ENCODE results near the gene ITGB4. TPM values are rescaled to one million over a fixed set of nuclear protein-coding genes. Genes with fewer than 3 reads are reported as not detected.

The ITGB4 gene
- polyA plus RNA-seq, 1 of the 3 experiments (the other 2 are of a cell fraction), result 7.0 TPM

DNA sequence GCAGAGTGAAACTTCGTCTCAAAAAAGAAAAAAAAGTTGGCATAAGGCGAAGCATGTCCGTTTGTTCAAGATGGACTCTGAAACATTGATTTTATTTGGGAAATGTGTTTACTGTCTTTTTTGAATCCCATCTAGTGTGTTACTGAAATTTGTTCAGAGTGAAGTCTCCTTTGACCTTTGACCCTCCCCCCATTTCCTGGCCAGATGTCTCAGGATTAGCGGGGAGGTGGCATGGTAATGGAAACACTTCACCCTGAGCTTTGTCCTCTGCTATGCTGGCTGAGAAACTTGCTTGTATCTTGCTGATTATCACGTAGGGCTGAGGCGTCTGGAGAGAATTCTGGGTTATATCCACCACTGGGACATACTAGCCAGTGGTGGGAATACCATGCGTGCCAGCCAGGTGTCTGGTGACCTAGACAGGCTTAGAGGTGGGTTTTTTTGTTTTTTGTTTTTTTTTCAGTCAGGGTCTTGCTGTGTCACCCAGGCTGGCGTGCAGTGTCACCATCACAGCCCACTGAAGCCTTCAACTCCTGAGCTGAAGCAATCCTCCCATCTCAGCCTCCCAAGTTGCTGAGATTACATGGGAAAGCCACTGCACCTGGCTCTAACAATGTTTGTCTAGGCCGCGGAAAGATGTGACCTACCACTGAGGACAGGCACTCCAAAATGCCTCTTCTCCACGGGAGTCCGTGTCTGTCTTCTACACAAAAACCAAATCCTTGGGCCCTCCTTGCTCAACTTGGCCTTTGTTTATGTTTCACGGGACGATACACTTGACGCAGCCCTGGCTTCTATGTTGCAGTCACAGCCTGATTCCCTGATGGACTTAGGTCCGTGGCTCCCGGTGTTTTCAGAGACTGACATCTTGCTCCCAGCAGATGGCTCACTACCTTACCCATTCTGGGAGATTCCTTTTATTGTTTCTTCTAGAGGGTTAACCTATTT lies 50.3 kb downstream of the ITGB4 start:
- no peak overlapping the region for H3K9ac ChIP-seq
- DNase-seq, result no peak
- ChIA-PET POLR2A (interaction anchor here (0.8 to 7.6 kb wide), 4 partner anchors 8 to 72 kb away, joined by 3 to 161 read pairs (median 42); partner anchors contain the start of gene GALK1), CTCF (interaction anchor here (1.2 to 11.7 kb wide), 7 partner anchors 8 to 97 kb away, joined by 3 to 111 read pairs (median 19); partner anchors contain the start of gene GALK1)
- H3F3A ChIP-seq (replicated peaks; ENCODE audit: insufficient read depth), result peaks cover 22% of the 10 kb centered on the region
- H3K4me1 ChIP-seq (ENCODE audit: control insufficient read depth in 1 of 2, insufficient read depth in 2 of 2, low read depth in 1 of 2, low read length in 1 of 2), result peaks cover 0 to 9% of the 10 kb centered on the region in 2 experiments; a peak in 2 of 4 replicates
- H3K79me2 ChIP-seq (ENCODE audit: insufficient read depth), result peaks cover 3% of the 10 kb centered on the region; the same call in 1 of the 2 replicates
- TF ChIP-seq IRF3 (IDR thresholded peaks at IDR 0.05; ENCODE audit: low read depth, low read length) (no peak), RAD21 (IDR thresholded peaks at IDR 0.05; ENCODE audit: low read length) (peak; percentile 33; the same call in 1 of the 2 replicates), CTCF (IDR thresholded peaks at IDR 0.05) (peak; percentile 32), MEF2A (IDR thresholded peaks at IDR 0.05; ENCODE audit: borderline replicate concordance, low read depth) (no peak), SMC3 (IDR thresholded peaks at IDR 0.05; ENCODE audit: low read depth, low read length) (peak; percentile 25; the same call in 1 of the 2 replicates), FOSL2 (IDR thresholded peaks at IDR 0.05; ENCODE audit: borderline replicate concordance, low read depth) (no peak), NFIC (IDR thresholded peaks at IDR 0.05; ENCODE audit: borderline replicate concordance) (no peak), GATA2 (CRISPR knock-in tag; IDR thresholded peaks at IDR 0.05) (no peak), GABPA (IDR thresholded peaks at IDR 0.05; ENCODE audit: low read depth) (no peak), ELF1 (IDR thresholded peaks at IDR 0.05) (no peak), USF1 (IDR thresholded peaks at IDR 0.05; ENCODE audit: borderline replicate concordance, low read depth) (no peak), TCF12 (IDR thresholded peaks at IDR 0.05) (no peak), EZH2phosphoT487 (IDR thresholded peaks at IDR 0.05; ENCODE audit: borderline replicate concordance, low read depth) (no peak), RFX5 (IDR thresholded peaks at IDR 0.05; ENCODE audit: low read length) (no peak)
- TF ChIP-seq, protein P1, sequence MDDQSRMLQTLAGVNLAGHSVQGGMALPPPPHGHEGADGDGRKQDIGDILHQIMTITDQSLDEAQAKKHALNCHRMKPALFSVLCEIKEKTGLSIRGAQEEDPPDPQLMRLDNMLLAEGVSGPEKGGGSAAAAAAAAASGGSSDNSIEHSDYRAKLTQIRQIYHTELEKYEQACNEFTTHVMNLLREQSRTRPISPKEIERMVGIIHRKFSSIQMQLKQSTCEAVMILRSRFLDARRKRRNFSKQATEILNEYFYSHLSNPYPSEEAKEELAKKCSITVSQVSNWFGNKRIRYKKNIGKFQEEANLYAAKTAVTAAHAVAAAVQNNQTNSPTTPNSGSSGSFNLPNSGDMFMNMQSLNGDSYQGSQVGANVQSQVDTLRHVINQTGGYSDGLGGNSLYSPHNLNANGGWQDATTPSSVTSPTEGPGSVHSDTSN (IDR thresholded peaks at IDR 0.05), result no peak
- no peaks in the 10 kb centered on the region for H3K27me3 ChIP-seq (ENCODE audit: insufficient read depth)
- no peaks in the 10 kb centered on the region for H3K9me3 ChIP-seq
- H2AFZ ChIP-seq (ENCODE audit: low read depth), result no peak overlapping the region
- H3K36me3 ChIP-seq (replicated peaks in 1 of 2; ENCODE audit: control insufficient read depth in 1 of 2, insufficient read depth in 2 of 2, low read length in 1 of 2), result peaks cover 5 to 7% of the 10 kb centered on the region in 2 experiments
- no peak overlapping the region for H3K4me3 ChIP-seq (ENCODE audit: low read depth in 2 of 2, low read length in 1 of 2)
- 91% methylated on average over 17 of the region's 17 CpGs for WGBS (ENCODE audit: low lambda C conversion rate)
- H4K20me1 ChIP-seq (ENCODE audit: insufficient read depth), result peaks cover 26% of the 10 kb centered on the region
- no peak overlapping the region for H3K27ac ChIP-seq (ENCODE audit: low read depth in 2 of 2, low read length in 1 of 2)
- H3K4me2 ChIP-seq, result no peak overlapping the region
- no peaks in the 10 kb centered on the region for H3K9me2 ChIP-seq

Measured in SK-N-SH (cell line).